ENCODE measurements around the gene INSC.

INSC gene

GRCh38 chr11:15186146-15186545, 71.4 kb downstream of the INSC start:
- no peak for DNase-seq (ENCODE audit: low read depth)

DNA sequence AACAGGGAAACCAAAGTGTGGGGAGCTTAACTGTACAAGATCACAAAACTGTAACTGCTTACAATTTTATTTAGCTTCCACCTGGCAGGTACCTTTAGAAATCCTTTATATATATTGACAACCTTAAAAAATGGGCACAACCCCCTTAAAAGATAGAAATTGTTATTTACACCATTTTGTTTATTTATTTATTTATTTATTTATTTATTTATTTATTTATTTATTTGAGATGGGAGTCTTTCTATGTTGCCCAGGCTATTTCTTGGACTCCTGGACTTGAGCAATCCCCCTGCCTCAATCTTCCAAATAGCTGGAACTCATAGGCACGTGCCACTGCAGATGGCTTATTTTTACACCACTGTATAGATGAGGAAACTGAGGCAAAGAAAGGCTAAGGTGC, 74.5 kb downstream of the INSC start:
- DNase-seq (ENCODE audit: low read depth): no peak

DNA sequence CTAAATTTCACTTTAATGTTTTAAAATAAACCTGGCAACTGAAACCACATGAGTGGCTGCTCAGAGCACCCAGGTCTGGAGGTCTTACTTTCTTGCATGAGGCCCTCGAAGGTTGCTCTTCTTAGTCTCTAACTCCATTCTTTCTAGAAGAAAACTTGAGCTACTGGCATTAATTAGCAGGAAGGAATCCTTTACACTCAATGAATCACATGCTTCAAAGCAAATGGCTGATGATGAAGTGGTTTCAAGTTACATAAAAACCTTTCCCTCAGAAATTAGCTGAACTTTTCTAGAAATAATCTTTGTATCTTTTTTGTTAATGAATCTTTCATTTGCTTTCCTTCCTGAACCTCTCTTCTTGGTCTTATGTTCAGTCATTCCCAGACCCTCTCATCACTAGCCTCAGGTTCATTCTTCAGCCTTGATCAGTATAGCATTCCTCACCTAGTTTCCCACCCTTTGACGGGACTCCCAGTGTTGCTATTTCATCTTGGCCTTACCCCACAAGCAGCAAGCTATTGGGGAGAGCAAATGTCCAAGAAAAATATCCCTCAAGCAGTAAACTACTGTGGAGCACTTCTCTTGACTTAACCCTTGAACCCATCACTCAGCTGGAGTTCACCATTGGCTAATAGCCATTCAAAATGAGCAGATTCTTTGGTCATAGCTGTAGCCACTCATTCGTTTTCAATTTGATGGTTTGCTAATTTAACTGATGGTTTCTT, 75.1 kb downstream of the INSC start:
- no peak for DNase-seq (ENCODE audit: low read depth)

- no peak for DNase-seq (ENCODE audit: low read depth)
These were observed 75.9 kb downstream of the INSC start for GRCh38 chr11:15190611-15191010.

- DNase-seq (ENCODE audit: low read depth): no peak
These were observed 77.4 kb downstream of the INSC start for GRCh38 chr11:15192005-15192556.

DNA sequence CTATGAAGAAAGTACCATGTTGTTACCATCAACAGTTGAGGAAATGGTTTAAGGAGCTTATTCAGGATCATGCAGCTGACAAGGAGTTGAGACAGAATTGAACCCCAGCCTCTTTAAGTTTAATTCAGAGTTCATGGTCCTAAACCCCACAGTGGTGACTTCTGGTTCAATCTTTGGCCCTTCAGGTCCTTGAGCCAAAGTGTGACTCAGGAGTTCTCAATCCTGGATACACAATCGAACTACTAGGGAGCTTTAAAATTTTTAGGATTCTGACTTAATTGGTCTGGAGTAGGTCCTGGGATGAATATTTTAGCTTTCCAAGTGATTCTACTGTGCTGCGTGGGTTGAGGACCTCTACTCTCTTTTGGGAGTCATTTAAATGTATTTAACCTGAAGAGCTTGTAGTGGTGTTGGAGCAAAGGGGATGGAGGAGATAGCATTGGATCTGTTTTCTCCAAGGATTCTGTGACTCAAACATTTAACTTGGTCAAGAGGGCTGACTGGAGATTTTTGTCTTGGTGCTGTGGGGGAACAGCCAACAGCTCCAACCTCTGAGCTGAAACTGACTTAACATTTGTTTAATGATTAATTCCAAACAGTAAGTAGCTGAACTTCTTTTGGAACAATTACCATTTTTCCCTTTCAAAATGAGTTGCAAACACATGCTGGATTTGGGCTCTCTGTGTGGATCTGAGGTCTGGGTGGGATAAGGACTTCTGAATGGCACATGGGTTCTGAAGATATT, 80.1 kb downstream of the INSC start:
- DNase-seq (ENCODE audit: low read depth): no peak

DNA sequence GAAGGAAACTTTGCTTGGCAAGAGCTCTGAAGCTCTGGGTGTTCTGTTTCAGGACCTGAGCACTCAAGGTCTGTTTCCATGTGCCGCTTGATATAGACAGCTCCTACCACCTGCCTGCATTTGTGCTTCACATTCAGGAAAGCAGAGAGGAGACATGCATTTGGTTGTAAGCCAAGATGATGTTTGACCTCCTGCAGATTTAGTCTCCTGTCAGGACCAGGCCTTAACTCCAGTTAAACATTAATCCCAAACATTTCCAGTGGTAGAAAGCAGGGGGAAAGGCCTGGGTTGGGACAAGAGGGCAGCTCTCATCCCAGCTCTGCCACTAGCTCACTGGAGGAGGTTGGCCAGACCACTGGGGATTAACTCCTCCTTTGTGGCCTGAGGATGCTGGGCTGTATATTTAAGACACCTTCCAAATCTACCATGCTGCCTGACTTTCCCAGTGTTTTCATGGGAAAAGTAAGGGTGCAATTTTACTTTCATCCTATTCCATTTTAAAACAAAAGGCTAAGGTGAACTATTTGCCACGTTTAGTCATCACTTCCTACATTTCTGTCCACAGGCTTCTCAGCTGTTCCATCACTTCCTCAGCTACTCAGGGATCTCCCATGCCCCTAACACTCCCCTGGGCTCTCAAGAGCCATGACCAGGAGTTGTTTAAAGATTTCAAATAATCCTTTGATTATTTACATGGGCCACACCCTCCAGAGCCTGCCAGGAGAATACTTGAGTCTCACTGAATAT, 80.9 kb downstream of the INSC start:
- no peak for DNase-seq (ENCODE audit: low read depth)

DNA sequence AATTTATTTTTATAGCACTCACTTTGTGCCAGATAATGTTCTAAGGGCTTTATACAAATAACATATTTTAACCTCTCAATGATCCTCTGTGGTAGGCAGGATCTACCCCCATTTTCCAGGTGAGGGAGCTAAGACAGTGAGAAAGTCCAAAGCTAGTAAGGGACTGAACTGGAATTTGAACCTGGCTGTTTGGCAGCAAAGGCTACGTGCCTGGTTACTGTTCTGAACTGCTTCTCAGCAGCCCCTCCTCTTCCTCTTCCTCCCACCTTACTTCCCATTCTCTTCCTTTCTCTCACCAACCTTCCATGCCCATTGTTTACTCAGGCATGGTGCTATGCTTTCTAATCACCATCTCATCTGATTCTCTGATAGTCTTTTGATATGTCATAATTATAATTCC, 82.0 kb downstream of the INSC start:
- DNase-seq (ENCODE audit: low read depth): no peak

DNA sequence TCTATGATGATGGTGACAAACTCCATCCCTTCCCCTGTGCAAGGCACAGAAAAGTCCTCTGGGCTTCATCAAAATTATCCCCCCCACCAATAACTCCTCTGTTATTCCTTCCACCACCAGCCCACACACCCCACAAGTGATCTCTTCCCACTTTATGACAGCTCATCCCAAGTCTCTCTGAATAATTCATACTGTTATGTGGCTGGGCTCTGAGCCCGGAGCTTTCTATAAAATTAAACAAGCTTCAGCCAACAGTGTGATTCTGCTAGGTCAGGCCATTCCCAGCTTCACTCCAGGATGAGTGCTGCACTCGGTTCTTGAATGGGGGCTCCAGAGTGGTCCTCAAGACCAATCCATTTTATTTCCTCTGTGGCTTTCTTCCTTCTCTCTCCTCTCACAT, 83.0 kb downstream of the INSC start:
- DNase-seq (ENCODE audit: low read depth): no peak

DNA sequence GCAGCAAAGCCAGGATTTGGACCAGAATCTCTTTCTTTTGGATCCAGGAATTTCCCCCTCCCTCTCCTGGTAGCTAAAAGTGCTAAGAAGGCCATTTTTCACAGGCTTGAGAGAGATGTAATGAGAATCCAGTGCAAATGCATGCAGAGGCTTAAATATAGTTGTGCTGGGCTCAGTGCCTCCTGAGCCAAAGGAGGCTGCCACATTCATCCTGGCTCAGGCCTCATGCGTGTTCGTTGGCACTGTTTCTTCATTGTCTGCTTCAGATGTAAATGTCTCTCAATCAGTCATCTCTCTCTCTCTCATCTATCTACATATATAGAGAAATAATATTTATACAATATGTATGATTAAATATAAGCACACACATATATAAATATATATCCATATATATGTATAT, 83.6 kb downstream of the INSC start:
- no peak for DNase-seq (ENCODE audit: low read depth)

GRCh38 chr11:15199693-15200092, 85.0 kb downstream of the INSC start:
- no peak for DNase-seq (ENCODE audit: low read depth)

DNA sequence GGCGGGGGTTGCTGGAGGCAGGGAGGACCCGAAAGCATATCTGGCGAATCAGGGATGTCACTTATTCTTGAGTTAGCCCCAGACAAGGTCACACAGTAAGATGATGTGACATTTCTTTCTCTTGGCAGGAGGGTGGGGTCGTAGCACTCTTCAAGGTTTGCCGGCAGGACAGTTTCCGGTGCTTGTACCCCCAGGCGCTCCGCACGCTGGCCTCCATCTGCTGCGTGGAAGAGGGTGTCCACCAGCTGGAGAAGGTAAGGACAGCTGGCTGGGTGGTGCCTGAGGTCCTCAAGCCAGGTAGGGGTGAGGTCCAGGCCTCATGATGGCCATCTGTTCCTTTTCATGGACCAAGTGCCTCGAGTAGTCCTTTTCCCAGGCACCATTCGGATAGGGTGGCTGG, 86.0 kb downstream of the INSC start:
- DNase-seq (ENCODE audit: low read depth): no peak

- DNase-seq (ENCODE audit: low read depth): no peak
These were observed 86.9 kb downstream of the INSC start for GRCh38 chr11:15201586-15201985.

GRCh38 chr11:15202626-15203025, 87.9 kb downstream of the INSC start:
- no peak for DNase-seq (ENCODE audit: low read depth)

DNA sequence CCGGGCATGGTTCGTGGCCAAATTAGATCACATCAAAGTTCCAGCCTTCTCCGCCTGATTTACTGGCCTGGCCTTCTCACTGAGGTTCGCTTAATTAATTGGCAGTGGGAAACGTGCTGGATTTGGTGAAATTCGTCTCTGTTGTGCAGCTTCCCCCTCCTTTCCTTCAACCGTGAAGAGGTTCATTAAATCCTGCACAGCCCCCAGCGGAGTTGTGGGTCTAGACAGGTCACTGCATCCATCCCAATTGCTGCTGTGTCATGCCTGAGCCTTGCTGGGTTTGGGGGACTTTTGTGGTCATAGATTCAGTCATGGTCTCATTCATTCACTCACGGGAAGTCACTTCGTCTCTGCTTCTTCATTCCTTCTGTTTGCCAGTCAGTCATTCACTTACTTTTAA, 90.0 kb downstream of the INSC start:
- DNase-seq (ENCODE audit: low read depth): no peak

DNA sequence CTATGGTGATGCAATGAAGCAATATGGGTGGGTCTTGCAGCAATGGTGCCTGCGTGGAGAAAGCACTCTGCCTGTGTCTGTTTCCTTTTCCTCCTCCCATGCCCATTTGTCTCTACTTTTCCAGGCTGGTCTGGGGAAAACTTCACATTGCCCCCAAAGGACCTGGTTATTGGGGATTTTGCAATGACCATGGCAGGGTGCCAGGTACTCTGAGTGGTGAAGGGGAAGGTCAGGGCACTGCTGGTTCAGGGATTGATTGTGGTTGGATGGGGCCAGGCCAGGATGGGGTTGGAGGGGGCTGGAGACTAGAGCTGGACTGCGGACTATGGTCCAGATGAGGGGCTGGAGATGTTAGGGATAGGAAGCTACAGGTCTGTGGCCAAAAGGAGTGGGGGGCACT, 92.1 kb downstream of the INSC start:
- no peak for DNase-seq (ENCODE audit: low read depth)

DNA sequence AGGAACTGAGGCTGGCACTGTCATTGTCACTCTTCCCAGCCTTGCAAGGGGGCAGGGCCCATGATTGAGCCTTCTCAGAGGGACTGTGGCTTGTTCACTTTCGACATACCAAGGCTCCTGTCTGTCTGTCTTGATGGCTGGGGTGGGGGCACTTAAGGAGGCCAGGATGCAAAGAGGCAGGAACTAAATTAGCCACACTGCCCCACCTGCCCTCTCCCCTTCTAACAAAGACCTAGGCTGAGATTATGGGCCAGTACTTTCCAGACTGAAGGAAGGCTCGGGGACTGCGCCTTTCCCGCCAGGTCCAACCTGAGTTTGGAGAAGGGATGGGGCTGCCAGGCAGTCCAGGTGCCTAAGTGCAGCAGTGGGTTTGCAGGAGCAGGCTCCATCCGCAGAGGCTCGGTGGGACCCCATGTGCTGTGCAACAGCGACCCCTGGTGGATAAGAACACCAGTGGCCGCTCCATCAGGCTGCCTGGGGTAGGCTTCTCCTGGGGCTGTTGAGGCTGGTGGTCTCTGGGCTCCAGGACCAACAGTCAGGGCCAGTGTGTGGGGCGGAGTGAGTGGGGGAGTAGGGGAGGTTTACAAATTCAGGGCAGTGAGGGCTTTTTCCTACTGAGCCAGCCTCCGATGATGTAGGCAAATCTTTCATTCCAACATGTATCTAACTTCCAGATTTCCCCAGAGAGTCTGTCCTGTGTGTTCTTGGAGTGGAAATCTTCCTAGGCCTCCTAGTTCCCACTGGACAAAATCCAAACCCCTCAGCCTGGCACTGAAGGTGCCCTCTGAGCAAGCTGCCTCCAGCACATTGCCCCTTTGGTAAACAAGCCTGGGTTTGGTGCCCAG, 93.9 kb downstream of the INSC start:
- peak; percentile 50 for DNase-seq (ENCODE audit: low read depth)

DNA sequence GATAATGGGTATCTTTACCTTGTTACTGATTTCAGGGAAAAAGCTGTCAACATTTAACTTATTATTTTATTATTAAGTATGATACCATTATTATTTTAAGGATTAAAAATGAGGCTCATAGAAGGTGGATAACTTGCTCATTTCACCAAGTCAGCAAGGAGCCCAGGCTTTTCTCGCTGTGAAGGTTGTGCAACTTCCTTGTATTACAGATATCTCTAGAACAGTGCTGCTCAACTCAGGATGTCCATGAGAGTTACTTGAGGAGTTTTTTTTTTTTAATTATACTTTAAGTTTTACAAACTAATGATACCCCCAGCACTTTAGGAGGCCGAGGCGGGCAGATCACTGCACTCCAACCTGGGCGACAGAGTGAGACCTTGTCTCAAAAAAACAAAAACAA, 98.2 kb downstream of the INSC start:
- no peak for DNase-seq (ENCODE audit: low read depth)

DNA sequence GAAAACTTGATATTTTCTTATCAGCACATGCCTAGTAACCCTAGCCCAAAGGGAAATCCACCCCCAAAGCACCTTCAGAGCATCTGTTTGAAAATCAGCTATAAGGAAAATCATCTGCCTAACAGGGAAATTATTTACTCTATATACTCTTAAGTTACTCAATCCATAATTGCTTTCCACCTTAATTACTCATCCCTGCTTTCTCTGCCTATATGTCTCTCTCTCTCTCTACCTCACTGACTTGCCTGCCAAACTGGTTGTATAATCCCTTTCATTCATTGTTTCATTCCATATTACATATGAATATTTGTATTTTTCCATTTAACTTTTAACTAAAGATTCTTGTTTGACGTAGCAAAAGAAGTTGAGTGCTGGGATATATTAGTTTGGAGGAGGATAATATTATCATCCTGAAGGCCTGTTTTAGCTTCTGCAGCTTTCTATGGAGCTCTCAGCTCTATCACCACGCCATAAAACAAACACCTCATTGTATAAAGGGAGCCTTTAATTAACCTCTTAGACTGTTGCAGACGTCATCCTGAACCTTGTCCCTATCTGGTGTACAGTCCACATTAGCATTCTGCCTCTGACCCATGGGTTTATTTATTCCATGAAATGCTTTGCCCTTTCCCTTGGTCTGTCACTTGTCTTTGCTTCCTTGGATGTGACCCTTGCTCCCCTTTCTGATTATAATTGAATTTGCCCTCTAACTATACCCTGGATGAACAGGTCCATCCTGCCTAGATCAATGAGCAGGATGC, 98.9 kb downstream of the INSC start:
- no peak for DNase-seq (ENCODE audit: low read depth)

- no peak for DNase-seq (ENCODE audit: low read depth)
These were observed 100.3 kb downstream of the INSC start for GRCh38 chr11:15215005-15215404.

DNA sequence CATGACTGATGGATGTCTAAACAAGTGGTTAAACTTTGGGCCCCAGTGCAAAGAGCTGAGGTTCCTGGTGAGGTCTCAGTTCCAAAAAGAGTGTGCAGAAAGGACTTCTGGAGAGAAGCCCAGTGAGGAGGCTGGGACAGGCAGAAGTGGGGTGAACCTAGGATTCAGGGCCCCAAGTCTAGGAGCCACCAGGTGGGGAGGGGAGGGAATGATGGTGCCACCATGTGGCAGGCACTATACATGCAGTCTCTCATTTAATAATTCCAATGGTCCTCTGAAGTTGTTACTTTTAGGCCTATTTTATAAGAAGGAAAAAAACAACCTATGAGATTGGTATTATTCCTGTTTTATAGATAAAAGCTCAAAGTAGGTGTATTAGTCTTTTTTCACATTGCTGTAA, 102.0 kb downstream of the INSC start:
- DNase-seq (ENCODE audit: low read depth): no peak

Measured in stimulated activated CD8-positive, alpha-beta memory T cell treated with anti-CD3 and anti-CD28 coated beads, Interleukin-15, amount 100 ng/mL, for 24 hours (primary cell).